Fibroblast of the conjunctiva (primary cell): Measurements from ENCODE around the gene LGR6.
A peak's percentile ranks its signal among the peaks of the same experiment; 100 is the strongest.
"Not testable (repeated sequence)": the region's sequence is repeated elsewhere in the genome, so short reads cannot be mapped to it uniquely, and the experiment has no call there.

Experiments used
- DNase-seq: peaks from one replicate; pipeline ENCODE4 v3.0.0-alpha.2; 2010; ENCODE audit warnings: low read depth

LGR6 gene

DNA sequence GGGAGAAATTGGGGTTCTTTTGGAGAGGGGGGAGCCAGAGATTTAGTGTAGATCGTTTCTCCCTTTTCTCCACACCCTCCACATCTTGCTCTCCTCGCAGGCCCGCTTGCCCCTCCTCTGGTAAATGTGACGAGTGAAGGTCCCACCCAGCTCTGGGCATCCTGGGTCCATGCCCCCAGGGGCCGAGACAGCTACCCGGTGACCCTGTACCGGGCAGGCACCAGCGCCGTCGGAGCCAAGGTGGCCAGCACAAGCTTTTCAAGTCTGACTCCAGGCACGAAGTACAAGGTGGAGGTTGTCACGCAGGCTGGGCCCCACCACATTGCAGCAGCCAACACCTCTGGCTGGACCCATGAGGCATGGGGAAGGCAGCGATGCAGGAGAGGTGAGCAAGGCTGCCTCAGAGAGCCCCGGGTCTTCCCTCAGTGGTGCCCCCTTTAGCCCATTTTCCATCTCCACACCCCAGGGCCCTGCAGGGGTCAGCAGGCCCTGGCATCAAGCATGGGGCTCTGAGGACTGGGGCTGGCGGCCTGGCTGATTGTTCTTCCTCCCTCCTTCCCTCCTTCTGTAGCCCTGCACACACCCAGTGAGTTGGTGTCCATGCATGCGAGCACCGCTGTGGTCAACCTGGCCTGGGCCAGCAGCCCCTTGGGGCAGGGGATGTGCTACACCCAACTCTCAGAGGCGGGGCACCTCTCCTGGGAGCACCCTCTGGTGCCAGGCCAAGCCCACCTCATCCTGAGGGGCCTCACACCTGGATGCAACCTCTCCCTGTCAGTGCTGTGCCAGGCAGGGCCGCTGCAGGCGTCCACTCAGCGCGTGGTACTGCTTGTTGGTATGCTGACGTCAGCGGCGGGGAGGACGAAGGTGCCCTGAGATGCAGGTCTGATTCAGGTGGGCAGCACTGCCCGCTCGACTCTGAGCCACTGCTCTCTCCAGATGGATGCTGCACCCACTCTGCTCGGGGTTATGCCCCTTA, 16.4 kb upstream of the LGR6 start:
- DNase-seq = no peak

DNA sequence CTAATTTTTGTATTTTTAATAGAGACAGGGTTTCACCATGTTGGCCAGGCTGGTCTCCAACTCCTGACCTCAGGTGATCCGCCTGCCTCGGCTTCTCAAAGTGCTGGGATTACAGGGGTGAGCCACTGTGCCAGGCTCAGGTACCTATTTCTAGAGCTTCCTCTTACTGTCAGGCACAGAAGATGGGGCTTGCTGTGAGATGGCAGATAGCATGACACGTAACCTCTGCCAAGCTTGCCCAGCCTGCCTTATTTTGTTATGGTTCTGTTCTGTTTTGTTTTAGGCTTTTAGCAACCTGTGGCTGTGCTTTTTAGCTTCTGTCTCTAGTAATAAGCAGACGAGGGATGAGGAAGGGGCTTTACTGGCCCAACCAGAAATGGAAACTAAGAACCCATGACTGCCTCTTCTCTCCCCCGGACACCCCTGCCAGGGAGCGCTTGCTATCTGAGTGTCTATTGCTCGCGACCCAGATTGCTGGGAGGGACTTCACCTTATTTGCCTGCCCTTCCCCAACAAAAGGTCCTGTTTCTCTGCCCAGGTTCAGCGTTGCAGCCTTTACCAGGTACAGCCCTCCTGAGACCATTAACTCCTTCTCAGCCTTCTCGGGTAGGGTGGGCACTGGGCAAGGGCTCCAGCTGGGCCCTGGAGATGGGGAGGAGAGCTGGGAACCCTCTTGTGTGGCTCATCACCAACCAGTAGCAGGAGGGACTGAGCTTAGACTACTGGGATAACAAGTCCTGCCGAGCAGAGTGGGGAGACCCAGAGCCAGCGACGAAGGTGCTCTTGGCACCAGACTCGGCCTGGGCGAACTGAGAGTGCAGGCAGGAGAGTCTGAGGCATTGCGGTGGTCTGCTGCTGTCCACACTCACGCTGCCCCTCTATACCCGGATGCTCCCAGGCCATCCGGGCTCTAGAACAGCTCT, 13.5 kb upstream of the LGR6 start:
- DNase-seq = no peak

DNA sequence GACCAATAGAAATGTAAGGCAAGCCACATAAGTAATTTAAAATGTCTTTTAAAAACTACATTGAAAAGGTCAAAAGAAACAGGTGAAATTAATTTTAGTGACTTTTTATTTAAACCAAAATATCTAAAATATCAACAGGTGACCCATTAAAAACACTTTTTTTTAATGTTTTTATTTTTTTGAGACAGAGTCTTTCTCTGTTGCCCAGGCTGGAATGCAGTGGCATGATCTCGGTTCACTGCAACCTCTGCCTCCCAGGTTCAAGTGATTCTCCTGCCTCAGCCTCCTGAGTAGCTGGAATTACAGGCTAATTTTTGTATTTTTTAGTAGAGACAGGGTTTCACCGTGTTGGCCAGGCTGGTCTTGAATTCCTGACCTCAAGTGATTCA, 12.9 kb upstream of the LGR6 start:
- DNase-seq = not testable (repeated sequence)

DNA sequence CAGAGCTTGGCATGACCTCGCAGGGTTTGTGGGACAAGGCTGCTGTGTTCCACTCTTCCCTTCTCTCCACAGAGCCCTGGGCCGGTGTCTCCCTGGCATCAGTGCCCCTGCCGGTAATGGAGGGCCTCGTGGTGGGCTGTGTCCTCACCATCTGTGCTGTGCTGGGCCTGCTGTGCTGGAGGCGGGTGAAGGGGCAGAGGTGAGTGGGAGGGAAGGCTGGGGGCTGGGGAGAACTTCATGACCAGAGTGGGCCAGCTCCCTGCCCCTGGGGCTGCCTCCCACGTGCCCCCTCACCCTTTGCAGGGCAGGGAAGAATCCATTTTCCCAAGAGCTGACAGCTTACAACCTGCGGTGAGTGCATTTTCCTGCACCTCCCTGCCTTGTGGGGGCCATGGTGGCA, 12.0 kb upstream of the LGR6 start:
- DNase-seq = no peak

DNA sequence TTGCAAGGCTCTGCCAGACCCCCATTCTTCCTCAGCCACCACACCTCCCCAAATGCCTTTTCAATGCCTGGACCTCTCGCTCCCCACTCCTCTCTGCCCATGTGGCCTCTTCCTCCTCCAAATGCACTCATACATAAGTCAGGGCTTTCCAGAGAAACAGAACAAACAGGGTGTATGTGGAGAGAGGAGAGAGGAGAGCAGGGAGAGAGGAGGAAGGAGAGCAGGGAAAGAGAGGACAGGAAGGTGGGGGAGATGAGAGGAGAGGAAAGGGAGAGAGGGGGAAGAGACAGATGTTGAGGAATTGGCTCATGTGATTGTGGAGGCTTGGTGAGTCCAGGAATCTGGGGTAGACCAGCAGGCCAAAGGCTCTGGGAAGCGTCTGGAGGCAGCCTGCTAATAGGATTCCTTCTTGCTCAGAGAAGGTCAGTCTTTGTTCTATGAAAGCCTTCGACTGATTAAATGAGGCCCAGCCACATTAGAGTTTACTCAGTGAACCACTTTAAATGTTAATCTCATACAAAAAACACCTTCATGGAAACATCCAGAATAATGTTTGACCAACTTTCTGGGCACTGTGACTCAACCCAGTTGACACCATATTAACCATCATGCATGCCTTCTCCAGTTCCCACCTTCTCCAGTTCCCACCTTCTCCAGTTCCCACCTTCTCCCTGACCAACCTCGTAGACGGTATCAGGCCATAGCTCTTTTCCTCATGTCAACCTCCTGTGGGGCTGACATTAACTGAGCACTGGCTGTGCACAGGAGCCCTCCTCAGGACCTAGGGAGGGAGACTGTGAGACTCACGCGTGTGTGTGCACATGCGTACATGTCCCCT, 11.3 kb upstream of the LGR6 start:
- no peak for DNase-seq

DNA sequence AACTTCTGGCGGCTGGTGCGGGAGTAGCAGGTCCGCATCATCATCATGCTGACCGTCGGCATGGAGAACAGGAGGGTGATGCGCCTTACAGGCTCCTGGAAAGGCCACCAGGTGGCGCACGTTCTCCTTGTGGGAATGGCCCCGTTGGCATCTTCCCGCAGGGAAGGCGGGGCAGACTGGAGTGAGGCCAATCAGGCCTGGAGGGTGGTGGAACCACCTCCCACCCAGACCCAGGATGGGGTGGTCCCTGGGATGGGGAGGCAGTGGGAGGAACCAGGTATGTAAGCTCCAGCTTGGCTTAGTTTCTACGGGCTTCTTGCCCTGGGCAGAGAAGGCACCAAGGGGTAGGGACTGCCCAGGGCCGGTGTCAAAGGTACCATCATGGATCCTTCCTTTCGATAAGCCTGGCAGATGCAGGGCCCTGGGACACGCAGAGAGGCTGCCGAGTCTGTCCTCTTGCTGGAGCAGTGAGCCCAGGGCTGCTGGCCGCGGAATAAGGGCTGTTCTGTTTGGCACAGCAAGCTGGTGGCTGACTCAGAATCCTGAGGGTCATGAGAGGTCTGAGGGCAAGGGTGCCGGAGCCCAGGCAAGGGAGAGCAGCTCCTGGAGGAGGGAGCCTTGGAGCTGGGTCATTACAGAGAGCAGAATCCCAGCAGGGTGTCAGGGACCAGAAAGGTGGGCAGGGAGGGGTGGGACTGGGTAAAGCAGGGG, 8.7 kb upstream of the LGR6 start:
- DNase-seq = peak; percentile 73

DNA sequence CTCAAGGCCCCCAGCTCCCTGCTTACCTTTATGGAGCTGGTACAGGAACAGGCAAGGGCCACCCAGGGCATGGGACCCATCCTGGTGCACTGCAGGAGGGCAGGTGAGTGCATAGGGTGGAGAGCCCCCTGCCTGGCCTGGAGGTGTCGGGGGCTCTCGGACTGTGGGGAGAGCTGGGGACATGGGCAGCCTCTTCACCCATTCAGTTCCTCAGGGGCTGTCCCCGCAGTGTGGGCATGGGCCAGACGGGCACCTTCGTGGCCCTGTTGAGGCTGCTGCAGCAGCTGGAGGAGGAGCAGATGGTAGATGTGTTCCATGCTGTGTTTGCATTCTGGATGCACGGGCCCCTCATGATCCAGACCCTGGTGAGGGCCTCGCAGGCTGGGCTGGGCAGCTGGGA, 7.3 kb upstream of the LGR6 start:
- no peak for DNase-seq

DNA sequence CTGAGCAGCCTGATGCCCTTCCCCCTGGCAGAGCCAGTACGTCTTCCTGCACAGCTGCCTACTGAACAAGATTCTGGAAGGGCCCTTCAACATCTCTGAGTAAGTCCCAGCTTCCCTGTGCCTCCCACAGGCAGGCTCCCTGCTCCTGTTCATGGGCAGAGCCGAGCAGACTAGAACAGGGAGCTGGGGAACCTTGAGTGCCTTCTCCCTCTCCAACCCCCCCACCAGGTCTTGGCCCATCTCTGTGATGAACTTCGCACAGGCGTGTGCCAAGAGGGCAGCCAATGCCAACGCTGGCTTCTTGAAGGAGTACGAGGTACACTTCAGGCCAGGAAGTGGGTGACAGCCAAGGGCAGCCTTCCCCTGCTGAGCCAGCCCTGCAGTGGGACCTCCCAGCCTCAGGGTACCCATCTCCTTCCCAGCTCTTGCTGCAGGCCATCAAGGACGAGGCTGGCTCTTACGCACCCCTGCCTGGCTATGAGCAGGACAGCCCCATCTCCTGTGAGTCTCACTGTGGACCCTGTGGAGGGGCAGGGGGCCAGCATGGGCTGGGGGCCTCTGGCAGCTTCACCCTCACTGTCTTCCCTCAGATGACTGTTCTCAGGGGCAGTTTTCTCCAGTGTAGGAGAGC, 6.4 kb upstream of the LGR6 start:
- DNase-seq = no peak

DNA sequence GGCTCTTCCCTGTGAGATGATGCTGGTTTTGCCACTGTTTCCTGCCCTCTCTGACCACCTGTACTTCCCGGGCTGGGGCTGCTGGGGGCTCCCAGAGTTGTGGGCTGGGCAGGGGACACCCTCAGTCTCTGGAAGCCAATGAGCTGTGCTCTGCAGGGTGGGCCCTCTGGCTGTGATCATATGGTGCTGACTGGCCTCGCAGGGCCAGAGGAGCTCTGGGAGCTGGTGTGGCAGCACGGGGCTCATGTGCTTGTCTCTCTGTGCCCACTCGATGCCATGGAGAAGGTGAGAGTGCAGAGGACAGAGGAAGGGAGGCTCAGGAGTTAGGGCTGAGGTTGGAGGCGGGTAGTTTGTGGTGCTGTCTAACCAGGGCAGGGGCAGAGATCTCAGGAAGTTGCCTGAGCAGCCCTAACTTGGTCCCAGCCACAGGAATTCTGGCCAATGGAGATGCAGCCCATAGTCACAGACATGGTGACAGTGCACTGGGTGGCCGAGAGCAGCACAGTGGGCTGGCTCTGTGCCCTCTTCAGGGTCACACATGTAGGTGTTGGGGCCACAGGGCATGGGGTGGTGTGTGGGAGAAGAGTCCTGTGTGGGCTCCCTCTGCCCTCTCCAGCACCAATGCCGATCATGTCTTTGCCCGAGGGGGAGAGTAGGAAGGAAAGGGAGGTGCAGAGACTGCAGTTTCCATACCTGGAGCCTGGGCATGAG, 5.7 kb upstream of the LGR6 start:
- no peak for DNase-seq

DNA sequence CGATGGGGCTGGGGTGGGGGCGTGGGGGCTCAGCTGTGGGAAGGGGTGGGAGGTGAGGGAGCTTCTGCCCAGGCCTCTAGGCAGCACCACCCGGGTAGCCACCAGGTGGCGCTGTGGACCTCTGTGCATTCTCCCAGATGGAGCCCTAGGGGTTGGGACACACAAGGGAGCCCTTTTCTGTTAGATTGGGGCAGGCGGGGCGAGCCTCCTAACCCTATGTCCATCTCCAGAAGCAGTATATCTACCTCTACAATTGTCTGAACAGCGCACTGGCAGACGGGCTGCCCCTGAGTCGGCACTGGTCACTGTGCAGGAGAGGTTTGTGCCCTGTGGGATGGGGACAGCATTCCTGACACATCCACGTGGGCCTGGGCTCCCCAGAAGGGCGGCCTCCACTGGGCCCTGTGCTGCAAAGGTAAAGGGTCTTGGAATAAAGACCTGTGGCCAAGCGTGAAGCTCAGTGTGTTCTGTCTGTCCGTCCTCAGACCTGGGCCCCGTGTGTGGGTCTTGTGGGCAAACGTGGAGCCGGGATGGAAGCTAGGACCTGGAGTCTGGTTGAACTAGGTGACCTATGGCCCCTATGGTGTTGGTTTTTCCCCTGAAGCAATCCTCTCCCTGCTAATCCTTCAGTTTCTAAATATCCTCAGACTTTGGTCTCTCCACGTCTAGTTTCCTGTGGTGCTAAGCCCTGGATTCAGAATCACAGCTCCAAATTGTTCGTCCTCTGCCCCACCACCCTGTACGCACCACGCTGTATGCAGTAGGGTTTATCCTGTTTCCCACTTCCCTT, 4.4 kb upstream of the LGR6 start:
- peak; percentile 17 for DNase-seq

DNA sequence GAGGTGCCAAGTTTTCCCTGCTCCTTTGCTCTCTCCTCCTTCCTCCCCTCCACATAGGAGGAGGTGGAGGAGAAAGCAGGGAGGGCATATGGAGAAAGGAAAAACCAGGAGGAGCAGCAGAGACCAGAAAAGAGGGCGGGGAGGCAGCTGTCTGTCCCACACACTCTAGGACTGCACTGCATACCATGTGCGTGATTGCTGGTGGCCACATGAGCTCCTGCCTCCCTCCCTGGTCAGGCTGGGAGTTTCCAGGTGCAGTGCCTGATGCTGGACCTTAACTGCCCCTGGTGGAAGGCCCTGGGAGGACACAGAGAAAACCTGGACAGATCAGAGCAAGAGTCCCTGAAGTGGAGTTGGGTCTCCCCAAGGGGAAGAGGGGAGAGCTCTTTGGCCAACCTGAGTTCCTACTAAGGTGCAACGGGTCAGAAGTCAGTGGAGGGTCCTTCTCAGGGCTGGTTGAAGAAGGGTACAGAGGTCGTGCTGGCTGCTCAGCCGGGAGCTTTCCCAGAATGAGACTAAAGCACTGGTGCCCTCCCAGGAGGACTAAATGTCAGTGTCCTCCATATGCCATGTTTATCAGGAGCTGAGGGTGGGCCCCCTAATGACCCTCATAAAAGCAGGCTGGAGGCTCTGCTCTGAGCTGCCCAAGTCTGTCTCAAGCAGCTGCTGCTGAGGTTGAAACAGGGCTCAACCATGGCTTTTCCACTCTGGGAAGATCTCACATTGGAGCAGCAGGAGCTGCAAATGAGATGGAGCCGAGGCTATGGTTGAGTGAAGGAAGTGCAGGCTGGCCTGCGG, 3.5 kb upstream of the LGR6 start:
- no peak for DNase-seq

DNA sequence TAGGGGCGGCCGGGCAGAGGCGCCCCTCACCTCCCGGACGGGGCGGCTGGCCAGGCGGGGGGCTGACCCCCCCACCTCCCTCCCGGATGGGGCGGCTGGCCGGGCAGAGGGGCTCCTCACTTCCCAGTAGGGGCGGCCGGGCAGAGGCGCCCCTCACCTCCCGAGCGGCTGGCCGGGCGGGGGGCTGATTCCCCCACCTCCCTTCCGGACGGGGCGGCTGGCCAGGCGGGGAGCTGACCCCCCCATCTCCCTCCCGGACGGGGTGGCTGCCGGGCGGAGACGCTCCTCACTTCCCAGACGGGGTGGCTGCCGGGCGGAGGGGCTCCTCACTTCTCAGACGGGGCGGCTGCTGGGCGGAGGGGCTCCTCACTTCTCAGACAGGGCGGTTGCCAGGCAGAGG, 2.2 kb upstream of the LGR6 start:
- not testable (repeated sequence) for DNase-seq

DNA sequence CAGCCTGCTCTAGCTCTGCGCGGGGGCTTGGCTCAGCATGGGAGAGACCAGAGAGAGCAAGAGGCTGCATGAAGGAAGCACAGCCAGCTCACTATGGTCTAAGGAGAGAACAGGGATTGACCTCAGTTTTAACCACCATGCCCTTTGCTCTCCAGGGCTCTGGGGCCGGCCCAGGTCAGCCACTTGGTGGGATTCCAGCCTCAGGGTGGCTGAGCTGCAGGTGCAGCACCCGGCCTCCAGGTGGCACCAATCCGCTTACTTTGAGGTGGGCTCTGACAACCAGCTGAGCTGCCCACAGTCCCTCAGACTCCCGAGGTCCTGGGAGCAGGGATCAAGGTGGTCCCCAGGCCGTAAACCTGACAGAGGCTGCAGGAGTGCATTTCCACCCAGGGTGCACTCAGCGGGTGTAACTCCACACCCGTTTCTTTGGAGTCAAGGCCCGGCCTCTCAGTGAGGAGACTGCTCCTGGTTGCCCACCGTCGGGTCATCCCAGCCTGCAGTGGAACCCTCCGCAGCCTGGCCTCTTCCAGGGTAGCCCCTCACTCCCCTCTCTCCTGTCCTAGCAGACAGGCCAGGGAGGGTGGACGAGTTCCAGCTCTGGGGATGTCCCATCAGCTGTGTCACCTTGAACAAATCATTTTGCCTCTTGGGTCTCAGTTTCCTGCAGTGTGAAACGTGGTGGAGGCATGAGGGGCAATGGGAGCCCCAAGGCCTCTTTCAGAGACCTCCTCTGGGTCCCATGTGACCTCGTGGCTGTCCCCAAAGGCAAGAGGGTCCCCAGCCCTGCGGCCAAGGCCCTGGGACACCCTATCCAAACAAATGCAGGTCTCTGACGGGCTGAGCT, 607 bp upstream of the LGR6 start:
- peak; percentile 10 for DNase-seq

DNA sequence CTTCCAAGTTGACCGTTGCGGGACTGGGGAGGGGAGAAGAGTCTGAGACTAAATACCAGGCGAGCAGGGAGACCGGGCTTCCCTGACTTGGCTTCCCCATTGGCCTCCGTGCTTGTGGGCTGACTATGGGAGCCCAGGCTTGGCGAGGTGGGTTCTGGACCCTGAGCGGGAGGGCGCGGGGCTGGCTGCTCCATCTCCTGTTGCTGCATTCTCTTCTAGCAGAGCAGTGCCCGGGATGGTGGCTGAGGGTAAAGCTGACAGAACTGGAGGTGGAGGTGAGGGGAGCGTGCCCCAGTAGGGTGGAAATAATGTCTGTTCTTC, 689 bp downstream of the LGR6 start:
- DNase-seq = no peak

DNA sequence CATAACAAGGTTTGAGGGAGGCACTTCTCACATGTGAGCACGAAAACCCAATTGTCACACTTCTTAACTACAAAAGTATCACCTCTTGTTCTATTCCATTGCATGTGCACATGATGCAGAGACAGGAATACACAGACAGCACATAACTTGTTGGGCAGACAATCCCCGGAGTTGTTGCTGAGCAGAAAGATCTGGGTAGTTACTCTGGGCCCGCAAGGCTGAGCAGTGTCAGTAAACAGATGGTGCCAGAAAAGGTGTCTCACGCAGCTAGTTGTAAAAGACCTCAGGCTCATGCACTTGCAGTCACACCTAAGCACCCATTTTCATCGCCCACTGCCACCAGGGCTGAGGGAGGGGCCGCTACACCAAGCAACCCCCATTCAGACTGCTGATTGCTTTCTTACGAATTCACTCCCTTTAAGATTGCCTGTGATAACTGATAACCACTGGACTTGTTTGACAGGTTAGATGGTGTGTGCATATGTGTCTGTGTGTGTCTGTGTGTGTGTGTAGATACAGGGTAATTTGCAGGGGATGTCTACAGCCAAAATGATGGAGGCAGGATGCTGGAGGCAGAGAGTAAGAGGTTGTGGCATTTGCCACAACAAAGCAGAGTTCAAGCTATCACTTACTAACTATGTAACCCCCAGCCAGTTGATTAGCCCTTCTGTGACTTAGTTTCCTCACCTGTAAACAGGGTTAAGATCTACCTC, 4.2 kb downstream of the LGR6 start:
- no peak for DNase-seq

DNA sequence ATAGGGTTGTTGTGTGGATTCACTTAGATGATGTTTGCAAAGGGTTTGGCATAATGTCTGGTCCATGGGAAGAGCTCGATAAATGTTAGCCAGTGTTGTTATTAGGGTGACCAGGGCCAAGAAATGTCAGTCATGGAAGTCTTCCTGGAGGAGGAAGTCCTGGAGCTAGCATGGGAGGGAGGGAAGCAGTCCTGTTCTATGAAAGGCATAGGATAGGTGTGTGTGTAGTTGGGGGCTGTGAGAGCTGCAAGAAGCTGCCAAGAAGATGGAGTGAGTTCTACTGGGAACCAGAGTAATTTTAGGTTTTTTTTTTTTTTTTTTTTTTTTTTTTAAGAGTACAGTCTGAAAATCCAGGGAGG, 4.7 kb downstream of the LGR6 start:
- no peak for DNase-seq
